ENCODE measurements around the gene CASKIN2.

CASKIN2 gene

GRCh38 chr17:75493476-75494129 is 21.7 kb downstream of the CASKIN2 start:
- TF ChIP-seq CTCF (IDR thresholded peaks at IDR 0.05; ENCODE audit: control insufficient read depth, extremely low read depth, insufficient read depth) = no peak
- DNase-seq (ENCODE audit: low read depth) = no peak
- no peak overlapping the region for H3K4me3 ChIP-seq (ENCODE audit: low read depth, low read length)

GRCh38 chr17:75492555-75493168 is 22.7 kb downstream of the CASKIN2 start:
- DNase-seq (ENCODE audit: low read depth) = no peak
- no peak overlapping the region for H3K4me3 ChIP-seq (ENCODE audit: low read depth, low read length)
- TF ChIP-seq CTCF (IDR thresholded peaks at IDR 0.05; ENCODE audit: control insufficient read depth, extremely low read depth, insufficient read depth) = no peak

GRCh38 chr17:75491680-75492079 is 23.7 kb downstream of the CASKIN2 start:
- H3K4me3 ChIP-seq (ENCODE audit: low read depth, low read length) = no peak overlapping the region
- TF ChIP-seq CTCF (IDR thresholded peaks at IDR 0.05; ENCODE audit: control insufficient read depth, extremely low read depth, insufficient read depth) = no peak
- DNase-seq (ENCODE audit: low read depth) = no peak

- no peak overlapping the region for H3K4me3 ChIP-seq (ENCODE audit: low read depth, low read length)
- no peak for DNase-seq (ENCODE audit: low read depth)
- no peak for TF ChIP-seq CTCF (IDR thresholded peaks at IDR 0.05; ENCODE audit: control insufficient read depth, extremely low read depth, insufficient read depth)
Observed at GRCh38 chr17:75490953-75491649, 24.2 kb downstream of the CASKIN2 start.

- DNase-seq (ENCODE audit: low read depth) = no peak
- no peak overlapping the region for H3K4me3 ChIP-seq (ENCODE audit: low read depth, low read length)
- TF ChIP-seq CTCF (IDR thresholded peaks at IDR 0.05; ENCODE audit: control insufficient read depth, extremely low read depth, insufficient read depth) = no peak
Observed at GRCh38 chr17:75490173-75490743, 25.1 kb downstream of the CASKIN2 start.

- H3K4me3 ChIP-seq (ENCODE audit: low read depth, low read length) = no peak overlapping the region
- DNase-seq (ENCODE audit: low read depth) = no peak
- TF ChIP-seq CTCF (IDR thresholded peaks at IDR 0.05; ENCODE audit: control insufficient read depth, extremely low read depth, insufficient read depth) = no peak
Observed at GRCh38 chr17:75489511-75489955, 25.8 kb downstream of the CASKIN2 start.

Measured in LNCaP clone FGC (cell line).